Stimulated activated CD4-positive, alpha-beta T cell treated with anti-CD3 and anti-CD28 coated beads, Interleukin-4, amount 100 ng/mL, for 1 hour (primary cell): ENCODE results near the gene XRN2.

Source experiments
- DNase-seq: peaks from one replicate; pipeline ENCODE4 v3.0.0-alpha.2; 2020

XRN2 gene, protein sequence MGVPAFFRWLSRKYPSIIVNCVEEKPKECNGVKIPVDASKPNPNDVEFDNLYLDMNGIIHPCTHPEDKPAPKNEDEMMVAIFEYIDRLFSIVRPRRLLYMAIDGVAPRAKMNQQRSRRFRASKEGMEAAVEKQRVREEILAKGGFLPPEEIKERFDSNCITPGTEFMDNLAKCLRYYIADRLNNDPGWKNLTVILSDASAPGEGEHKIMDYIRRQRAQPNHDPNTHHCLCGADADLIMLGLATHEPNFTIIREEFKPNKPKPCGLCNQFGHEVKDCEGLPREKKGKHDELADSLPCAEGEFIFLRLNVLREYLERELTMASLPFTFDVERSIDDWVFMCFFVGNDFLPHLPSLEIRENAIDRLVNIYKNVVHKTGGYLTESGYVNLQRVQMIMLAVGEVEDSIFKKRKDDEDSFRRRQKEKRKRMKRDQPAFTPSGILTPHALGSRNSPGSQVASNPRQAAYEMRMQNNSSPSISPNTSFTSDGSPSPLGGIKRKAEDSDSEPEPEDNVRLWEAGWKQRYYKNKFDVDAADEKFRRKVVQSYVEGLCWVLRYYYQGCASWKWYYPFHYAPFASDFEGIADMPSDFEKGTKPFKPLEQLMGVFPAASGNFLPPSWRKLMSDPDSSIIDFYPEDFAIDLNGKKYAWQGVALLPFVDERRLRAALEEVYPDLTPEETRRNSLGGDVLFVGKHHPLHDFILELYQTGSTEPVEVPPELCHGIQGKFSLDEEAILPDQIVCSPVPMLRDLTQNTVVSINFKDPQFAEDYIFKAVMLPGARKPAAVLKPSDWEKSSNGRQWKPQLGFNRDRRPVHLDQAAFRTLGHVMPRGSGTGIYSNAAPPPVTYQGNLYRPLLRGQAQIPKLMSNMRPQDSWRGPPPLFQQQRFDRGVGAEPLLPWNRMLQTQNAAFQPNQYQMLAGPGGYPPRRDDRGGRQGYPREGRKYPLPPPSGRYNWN

DNA sequence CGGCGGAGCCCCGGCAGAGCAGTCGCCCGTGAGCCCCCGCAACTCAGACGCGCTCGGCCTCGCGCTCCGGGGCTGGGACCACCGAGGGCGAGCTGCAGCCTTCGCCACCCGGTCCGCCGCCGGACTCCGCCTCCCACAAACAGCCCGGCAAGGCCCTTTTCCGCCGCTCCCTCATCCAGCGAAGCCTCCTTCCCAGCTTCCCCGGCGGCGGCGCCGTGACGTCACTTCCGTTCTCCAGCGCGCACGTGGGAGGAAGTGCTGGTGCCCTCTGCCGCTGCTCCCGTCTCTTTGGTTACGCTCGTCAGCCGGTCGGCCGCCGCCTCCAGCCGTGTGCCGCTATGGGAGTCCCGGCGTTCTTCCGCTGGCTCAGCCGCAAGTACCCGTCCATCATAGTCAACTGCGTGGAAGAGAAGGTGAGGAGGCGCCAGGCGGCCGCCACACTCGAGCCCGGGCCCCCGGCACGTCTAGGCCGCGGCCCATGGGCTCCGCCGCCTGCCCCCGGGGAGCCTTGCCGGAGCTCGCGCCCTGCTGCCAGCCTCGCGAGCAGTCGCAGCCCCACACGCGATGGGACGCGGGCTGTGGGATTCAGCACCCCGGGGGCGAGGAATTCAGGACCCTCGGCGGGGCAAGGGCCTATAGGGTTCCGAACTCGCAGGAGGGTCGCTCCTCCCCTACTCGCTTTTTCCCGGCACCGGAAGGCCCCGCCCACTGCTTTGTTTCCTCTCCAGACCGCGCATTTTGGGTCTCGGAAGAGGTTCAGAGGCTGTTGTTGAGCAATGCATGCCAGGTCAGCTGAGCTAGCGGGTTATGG is at the start of gene XRN2:
Gene XRN2, plus strand, starts transcription at position 271 of the 811 bp plus-strand sequence. Its CDS starts 68 bp downstream, at position 339.
- peak; percentile 97 for DNase-seq

DNA sequence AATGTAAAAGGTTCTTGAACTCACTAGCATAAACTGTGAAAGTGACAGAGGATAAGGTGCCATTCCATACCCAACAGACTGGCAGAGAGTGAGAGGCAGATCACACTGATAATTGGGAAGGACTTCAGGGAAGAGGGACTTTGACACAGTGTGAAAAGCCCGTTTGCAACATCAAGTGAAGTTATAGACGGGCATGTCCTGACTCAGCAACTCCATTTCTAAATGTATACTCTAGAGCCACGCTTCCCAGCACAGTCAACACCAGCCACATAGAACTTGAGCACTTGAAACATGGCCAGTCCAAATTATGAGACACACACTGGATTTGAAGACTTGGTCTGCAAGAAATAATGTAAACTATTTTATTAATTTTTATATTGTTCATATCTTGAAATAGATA is 45.9 kb upstream of the XRN2 start:
- no peak for DNase-seq

DNA sequence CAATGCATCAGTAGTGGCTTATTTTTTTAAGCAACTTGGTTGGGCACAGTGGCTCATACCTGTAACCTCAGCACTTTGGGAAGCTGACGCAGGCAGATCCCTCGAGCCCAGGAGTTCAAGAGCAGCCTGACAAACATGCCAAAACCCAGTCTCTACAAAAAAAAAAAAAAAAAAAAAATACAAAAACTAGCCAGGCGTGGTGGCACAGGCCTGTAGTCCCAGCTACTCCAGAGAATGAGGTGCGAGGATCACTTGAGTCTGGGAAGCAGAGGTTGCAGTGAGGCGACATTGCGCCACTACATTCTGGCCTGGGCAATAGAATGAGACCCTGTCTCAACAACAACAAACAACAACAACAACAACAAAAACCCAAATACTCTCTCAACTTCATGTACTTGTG is 44.7 kb upstream of the XRN2 start:
- no peak for DNase-seq

DNA sequence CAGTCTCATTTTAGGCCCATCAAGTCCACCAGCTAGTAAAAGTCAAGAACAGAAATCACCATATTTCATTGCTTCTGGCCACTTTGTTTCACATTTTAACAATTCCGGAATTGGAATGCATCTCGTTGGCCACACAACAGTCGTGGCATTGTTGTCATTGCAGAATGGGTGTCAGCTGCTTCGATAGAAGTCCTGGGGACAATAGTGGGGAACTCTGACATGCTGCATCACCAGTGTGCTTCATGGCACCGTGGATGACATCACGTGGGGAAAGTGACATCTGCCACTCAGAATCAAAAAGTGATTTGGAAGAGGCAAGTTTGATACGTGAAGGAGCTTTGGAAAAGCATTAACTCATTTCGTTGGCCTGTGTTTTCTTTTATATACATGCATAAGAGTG is 43.8 kb upstream of the XRN2 start:
- DNase-seq, result no peak

DNA sequence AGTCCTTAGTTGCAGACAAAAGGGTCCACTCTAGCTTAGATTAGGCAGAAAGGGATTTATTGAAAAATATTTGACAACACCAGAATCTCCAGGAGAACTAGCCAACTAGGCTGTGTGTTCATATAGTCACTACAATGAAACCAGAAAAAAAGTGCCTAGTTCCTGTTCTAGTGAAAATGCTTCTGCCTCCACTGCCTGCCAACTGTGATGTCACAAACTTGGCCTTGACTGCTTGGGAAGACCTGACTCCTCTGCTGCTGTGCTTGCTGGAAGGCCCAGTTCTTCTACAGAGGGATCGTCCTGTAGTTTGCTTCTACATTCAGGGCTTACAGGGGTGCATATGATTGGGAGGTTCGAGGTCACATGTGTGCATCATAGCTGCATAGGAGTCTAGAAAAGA is 40.3 kb upstream of the XRN2 start:
- DNase-seq, result no peak

DNA sequence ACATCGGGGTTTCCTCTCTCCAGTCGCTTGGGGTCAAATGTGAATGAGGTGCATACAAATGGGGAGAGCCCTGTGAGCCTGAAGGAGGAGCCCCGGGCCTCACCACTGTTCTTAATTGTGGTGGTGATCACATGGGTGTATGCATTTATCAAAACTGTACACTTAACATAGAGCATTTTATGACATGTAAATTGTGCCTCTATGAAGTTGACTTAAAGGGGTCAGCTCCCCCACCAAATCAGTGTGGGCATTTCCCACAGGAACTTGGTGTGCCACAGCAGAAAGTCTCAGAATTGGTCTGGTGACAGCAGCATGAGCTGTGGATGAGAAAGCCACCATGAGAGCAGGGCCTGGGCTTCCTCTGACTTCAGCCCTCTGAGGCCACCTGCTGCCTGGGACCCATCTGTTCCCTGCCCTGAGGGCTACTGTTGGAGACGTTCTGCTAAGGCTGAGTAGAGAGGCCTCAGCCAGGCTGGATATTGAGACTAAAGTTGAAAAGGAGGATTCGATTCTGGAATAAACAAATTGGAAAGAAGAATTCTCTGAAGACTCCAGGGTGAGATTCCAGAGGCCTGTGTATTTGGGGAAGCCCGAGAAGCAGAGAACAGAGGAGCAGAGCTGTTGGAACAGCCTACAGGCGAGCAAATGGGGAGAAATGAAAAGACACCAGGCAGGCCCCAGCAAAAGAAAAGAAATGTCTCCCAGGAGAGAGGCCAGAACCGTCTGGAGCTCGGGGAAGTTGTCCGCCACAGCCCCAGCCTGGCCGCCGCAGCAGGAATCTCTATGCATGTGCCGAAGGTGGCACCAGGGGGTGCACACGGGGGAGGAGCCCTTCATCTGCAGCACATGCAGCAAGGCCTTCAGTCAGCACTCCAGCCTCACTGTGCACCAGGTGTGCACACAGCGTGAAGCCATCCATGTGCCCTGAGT is 37.6 kb upstream of the XRN2 start:
- no peak for DNase-seq

DNA sequence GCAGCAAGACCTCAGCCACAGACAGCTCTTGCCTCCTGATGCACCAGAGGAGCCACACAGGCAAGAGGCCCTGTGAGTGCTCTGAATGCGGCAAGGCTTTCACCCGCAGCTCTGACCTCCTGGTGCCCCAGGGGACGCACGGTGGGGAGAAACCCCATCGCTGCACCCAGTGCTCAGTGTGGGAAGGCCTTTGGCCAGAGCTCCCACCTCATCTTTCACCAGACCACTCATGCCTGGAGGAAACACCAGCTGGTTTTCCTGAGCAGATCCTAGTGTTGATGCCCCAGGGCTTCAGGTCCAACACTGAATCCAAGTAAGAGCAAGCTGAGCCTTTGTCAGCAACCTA is 37.0 kb upstream of the XRN2 start:
- no peak for DNase-seq

DNA sequence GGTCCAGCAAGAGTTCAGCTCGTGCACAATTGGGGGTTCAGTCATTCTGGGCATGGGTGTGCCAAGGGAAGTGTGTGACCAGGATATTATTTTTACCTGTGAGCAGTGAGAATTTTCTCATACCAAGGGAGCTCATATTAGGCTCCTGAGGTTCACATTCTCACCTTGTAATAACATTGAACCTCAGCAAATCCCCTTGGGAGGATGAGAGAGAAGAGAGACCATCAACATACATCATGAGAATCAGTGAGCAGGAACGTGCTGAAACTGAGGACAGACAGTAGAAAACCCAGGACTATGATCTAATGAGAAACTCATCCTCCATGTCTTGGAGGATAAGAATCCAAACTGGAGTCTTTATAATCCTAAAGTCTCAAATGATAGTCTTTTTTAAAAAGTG is 33.4 kb upstream of the XRN2 start:
- no peak for DNase-seq

DNA sequence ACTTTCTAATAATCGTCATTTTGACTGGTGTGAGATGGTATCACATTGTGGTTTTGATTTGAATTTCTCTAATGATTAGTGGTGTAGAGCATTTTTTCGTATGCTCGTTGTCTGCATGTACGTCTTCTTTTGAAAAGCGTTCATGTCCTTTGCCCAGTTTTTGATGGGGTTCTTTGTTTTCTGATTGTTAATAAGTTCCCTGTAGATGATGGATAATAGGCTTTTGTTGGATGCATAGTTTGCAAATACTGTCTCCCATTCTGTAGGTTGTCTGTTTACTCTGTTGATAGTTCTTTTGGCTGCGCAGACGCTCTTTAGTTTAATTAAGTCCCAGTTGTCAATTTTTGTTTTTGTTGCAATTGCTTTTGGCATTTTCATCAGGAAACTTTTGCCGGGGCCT is 32.3 kb upstream of the XRN2 start:
- DNase-seq, result no peak

DNA sequence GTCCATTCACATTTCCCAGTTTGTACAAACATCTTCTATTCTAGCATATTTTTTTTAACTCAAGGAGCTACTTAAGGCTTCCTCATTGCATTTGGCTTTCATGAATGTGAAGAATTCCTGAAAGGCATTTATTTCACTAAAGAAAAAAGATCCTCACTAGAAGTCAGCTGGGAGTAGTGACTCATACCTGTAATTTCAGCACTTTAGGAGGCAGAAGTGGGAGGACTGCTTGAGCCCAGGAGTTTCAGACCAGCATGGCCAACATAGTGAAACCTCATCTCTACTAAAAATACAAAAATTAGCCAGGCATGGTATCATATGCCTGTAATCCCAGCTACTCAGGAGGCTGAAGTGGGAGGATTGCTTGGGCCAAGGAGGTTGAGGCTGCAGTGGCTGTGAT is 30.9 kb upstream of the XRN2 start:
- no peak for DNase-seq

DNA sequence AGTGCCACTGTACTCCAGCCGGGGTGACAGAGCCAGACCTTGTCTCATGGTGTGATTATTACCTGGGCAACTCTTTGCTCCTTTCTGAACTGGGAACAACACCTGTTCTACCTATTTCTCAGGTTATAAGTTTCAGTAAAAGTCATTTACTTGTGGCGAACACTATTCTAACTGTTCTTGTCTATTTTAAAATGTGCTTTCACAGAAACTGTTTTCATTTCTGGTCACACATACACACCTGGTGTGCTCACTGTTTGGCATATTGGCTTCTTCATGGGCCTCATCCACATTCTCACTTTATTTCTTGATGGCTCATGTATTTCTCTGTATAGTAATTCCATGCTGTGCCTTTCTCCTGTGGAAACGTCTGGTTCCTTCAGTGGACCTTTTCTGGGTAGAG is 30.5 kb upstream of the XRN2 start:
- DNase-seq, result no peak

DNA sequence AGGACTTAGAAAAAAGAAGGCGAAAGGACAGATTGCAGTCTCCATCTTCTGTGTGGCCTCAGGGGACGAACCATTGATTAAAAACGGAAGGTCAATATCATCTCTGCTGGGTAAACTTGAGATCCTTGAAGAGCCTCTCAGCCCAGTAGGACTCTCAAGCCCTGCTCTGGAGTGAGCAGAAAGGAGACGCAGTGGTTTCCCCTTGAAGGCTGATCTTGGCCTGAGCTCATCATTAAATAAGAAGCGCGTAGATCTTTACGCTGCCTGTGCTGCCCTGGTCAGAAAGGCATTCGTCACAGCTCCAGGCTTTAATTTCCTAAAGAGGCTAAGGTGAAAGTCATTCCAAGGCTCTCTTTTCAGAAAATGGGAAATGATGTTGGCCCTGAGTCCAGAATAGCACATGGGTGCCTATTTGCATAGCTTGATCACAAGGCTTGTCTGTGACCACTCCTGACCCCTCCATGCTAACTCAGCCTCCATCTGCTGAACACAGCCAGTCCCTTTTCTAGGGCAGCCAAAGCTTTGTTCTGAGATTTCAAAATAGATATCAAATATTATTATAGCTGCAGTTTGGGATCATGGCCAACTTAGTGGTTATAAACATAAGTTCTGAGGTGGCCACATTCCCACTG is 29.3 kb upstream of the XRN2 start:
- DNase-seq, result no peak

DNA sequence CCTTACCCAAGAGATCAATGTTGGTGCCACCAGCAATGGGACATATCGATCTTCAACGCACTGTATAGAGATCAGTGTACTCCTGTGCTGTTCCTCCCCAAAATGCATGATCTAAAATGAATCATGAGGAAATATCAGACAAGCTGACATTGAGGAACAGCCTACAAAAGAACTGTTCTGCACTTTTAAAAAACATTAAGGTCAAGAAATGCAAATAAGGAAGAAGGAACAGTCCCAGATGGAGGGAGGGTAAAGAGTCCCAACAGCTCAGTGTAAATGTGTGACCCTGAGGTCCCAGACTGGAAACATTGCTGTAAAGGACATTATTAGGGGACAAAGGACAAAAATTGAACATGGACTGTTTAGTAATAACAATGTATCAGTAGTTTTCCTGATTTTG is 24.3 kb upstream of the XRN2 start:
- DNase-seq, result no peak

DNA sequence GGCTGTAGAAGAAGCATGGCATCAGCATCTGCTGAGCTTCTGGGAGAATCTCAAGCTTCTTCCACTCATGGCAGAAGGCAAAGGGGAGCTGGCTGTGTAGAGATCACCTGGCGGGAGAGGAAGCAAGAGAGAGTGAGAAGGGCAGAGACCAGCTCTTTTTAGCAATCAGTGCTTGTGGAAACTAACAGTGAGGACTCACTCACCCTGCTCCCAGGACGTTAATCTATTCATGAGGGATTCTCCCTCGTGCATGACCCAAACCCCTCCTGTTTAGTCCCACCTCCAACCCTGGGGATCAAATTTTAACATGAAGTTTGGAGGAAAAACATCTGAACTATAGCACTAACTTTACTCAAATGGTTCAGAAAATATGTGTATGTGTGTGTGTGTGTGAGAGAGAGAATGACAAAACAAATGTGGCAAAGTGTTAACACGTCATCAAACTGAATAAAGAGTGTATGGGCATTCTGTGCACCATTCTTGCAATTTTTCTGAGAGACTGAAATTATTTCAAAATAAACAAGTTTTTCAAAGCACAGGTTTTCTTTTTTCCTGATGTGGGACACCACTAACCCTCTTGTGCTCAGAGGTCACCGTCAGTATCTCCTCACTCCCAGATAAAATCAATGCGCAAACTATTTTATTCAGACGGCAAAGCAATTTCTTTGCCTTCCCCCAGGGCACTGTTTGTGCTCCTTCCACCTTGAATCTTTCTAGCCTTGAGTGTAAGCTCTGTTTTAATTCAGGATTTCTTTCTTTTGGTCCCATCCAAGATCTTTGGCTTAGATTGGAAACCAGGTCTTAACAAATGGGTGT is 23.2 kb upstream of the XRN2 start:
- DNase-seq, result no peak

DNA sequence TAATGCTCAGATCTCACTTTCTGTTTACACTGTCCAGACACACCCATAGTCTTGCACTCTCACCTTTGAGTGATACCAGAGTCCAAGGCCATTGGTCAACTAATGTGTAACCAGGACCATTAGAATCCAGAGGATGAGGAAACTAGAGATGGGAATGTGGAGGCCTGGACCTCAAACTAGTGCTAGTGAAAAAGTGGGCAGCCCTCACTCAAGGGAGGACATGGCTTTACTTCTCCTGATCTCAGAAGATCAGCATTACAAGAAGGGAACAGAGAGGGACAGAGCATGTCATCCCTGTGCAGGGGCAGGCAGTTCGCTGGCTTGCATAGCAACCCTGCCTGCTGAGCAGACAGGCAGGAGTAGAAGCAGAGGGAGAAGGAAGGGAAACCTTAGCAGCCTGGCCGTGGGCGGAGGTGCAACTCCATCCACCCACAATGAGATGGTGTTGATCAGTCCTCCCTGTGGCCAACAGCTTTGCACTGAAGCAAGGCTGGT is 22.6 kb upstream of the XRN2 start:
- DNase-seq, result no peak

DNA sequence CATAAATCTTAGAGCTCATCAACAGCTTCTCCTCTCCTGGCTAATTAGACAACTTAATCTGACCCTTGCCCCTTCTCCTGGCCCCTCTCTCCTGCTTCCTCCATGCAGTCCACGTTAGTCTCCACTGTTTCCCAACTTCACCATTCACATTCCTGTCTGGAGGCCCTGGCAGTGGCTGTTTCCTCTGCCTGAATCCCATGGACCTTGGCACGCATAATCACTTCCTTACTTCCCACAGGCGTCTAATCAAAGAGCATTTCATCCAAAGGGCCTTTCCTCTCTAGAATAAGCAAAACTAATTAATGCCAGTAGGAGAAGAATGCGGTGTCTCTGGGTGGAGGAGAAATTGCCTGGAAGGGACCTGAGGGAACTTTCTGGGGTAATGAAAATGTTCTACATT is 16.4 kb upstream of the XRN2 start:
- no peak for DNase-seq

DNA sequence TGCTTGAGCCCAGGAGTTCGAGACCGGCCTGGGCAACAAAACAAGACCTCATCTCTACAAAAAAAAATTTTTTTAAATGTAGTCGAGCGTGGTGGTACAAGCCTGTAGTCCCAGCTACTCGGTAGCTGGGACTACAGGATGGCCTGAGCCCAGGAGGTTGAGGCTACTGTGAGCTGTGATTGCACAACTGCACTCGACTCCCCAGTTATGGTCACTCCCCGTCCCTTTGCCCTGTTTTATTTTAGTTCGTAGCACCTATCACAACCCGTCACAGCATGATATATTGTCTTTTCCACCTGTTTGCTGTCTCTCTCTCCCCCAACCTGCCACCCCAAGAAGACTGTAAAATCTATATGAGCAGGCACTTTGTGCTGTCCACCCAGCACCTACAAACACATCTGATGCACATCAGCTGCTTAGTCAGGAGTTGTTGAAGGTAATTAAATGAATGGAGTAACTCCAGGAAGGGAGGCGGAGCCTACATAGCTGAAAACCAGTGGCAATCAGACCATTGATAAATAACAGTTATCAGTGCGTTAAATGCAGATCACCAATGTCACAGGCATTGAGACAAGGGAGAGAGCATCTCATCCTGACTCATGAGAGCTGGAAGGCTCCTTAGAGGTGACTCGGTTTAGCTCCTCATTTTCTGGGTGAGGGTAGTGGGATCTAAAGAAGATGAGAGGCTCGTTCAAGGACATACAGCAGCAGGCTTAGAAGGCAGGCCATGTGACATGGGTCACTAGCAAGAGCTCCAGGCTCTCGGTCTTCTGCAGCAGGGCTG is 14.4 kb upstream of the XRN2 start:
- DNase-seq, result no peak

DNA sequence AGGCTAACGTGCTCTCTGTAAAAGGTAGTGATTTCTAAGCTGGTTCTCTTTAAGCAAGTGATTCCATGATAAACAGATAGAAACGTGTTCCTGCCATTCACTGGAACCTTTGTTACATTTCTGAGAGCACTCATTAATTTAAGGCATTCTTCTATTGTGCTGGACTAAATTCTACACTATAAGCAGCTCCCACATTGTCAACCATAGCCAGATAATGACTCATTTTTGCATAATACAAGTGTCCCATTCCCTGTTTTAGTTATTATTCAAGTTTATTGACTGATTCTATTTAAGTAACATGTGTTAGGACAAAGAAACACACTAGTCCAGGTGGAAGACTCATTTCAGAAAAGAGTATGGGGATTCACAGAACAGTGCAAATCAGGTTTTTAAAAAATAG is 13.5 kb upstream of the XRN2 start:
- no peak for DNase-seq

DNA sequence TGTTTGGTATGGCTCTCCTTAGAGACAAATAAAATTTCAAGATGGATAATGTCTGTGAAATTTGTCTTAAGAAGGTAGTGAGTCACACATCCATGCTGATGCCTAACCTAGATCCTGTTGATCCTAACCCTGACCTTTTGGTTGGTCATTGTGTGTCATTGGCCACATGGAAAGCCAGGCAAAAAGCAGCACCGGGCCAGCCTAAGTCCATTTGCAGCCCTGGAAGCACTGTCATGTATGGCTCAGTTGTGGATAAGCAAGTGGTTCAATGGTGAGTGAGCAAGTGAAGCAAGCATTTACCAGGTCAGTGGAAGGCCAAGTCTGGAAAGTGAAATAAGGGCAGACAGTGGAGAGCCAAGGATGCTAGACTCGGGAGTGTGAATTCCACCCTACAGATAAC is 12.1 kb upstream of the XRN2 start:
- DNase-seq, result no peak

DNA sequence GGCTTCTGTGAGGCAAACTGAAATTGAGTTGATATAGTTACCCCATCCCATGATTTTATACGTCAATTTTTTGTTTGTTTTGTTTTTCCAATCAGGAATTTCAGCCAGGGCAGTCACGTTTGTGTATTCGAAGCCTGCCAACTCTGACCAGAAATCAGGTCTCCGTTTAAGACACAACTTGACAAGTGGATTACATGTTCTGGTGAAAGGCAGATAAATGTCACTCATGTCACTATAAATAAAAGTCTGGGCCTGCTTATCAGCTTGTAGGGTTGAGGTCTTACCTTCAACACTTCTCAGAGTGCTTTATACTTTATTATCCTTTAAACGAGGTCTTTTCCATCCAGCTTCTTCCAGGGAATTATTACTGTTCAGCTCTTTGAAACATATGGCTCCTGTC is 8.4 kb upstream of the XRN2 start:
- DNase-seq, result no peak
